H1 (cell line): ENCODE results near the gene NUDT7. TPM values are rescaled to one million over a fixed set of nuclear protein-coding genes. Genes with fewer than 3 reads are reported as not detected.

ENCODE experiments used
- CHD1 ChIP-seq: IDR thresholded peaks from 2 replicates; pipeline ENCODE4 v1.6.1; 2012; ENCODE audit warnings: low read depth, low read length, improper control_type of control experiment
- CHD7 ChIP-seq: fragments of 300-600 bp; sonication (generic); IDR thresholded peaks from 2 replicates; pipeline ENCODE4 v1.7.1; 2012; ENCODE audit warnings: low read length, moderate library complexity, mild to moderate bottlenecking, inconsistent platforms; ENCODE audit not compliant: insufficient replicate concordance
- SIX5 ChIP-seq: IDR thresholded peaks from 2 replicates; pipeline ENCODE4 v1.6.1; 2011; ENCODE audit warnings: mild to moderate bottlenecking, low read depth, low read length
- polyA plus RNA-seq, 7 experiments: library from polyadenylated mRNA; depleted of rRNA in 3 of 7; stranded (reverse) in 5 of 7; unstranded in 2 of 7; fragments of >200 nt in 5 of 7; fragments of 200-250 nt in 2 of 7; gene quantifications; 1 replicate in 5 of 7; 2 replicates in 1 of 7; 4 replicates in 1 of 7; pipeline versions ENCODE4 v1.2.1 to v1.2.3, GENCODE V29; 2011 to 2013; ENCODE audit warnings: missing spikeins in 2 of 7, mixed read lengths in 2 of 7
- total RNA-seq: library from RNA; stranded (reverse); fragmentation: NEBNext Ultra II Directional; extraction: Animal tissue kit (Norgen Biotek cat#: 25700); gene quantifications from 2 replicates; pipeline ENCODE4 v1.2.1, GENCODE V29; 2021

Gene NUDT7
- total and polyA plus RNA-seq, 2 of the 8 experiments (the other 6 are each of a cell fraction or from before 2014, with no cell fraction given): 8.8 to 19.7 TPM

GRCh38 chr16:77722309-77723107 is at the start of gene NUDT7 (continued):
- TF ChIP-seq CHD1 (no peak), CHD7 (no peak), SIX5 (no peak)
